K562 (cell line): ENCODE results near the gene SOBP.

Experiments
- CTCF ChIP-seq, 3 experiments: IDR thresholded peaks in 2 of 3; conservative IDR thresholded peaks in 1 of 3; 2 replicates each; pipeline ENCODE4 v1.5.1; 2011 to 2012; ENCODE audit warnings: low read length in 3 of 3, mild to moderate bottlenecking in 3 of 3, control low read depth in 2 of 3, improper control_type of control experiment in 1 of 3, inconsistent platforms in 1 of 3, low read depth in 1 of 3, mixed read lengths in 1 of 3, moderate library complexity in 1 of 3; ENCODE audit not compliant: insufficient read depth in 2 of 3
- GABPB2 ChIP-seq: fragments of 250-450 bp; sonication (Bioruptor Pico); conservative IDR thresholded peaks from 2 replicates; pipeline ENCODE4 v1.5.1; 2021; ENCODE audit warnings: mild to moderate bottlenecking
- HMGXB4 ChIP-seq: sonication (generic); formaldehyde crosslinking; IDR thresholded peaks from 2 replicates; pipeline ENCODE4 v1.8.1; 2023; ENCODE audit warnings: mild to moderate bottlenecking, missing genetic modification reagents
- KAT2B ChIP-seq: IDR thresholded peaks from one replicate; pipeline ENCODE4 v1.6.1; 2012; ENCODE audit warnings: low read depth, mild to moderate bottlenecking, control low read depth, inconsistent platforms, low read length, moderate library complexity
- NR2C2 ChIP-seq, 2 experiments: fragments of 200-800 bp in 1 of 2; sonication (Bioruptor generic) in 1 of 2; sonication (generic) in 1 of 2; formaldehyde crosslinking in 1 of 2; IDR thresholded peaks; 2 replicates each; pipeline versions ENCODE4 v1.6.1 to v1.8.0; 2016 to 2022; ENCODE audit warnings: mild to moderate bottlenecking in 1 of 2, missing compliant biosample characterization in 1 of 2, missing genetic modification characterization in 1 of 2, missing genetic modification reagents in 1 of 2
- POLR2A ChIP-seq: fragments of 450-650 bp; conservative IDR thresholded peaks from 2 replicates; pipeline ENCODE4 v1.6.1; 2016
- SP1 ChIP-seq: sonication (generic); formaldehyde crosslinking; IDR thresholded peaks from 2 replicates; pipeline ENCODE4 v1.8.1; 2022; ENCODE audit warnings: mild to moderate bottlenecking, missing genetic modification reagents
- ZEB2 ChIP-seq: fragments of 450-650 bp; IDR thresholded peaks from 2 replicates; pipeline ENCODE4 v1.6.1; 2016
- ZKSCAN1 ChIP-seq: fragments of 150-350 bp; IDR thresholded peaks from 2 replicates; pipeline ENCODE4 v1.6.1; 2016; ENCODE audit warnings: low read depth, low read length
- ZNF232 ChIP-seq: sonication (generic); formaldehyde crosslinking; IDR thresholded peaks from 2 replicates; pipeline ENCODE4 v1.8.0; 2022; ENCODE audit warnings: mild to moderate bottlenecking, missing genetic modification reagents
- ZNF311 ChIP-seq: fragments of 250-450 bp; sonication (Bioruptor Pico); IDR thresholded peaks from 2 replicates; pipeline ENCODE4 v1.4.0; 2020; ENCODE audit warnings: mild to moderate bottlenecking, moderate library complexity

DNA sequence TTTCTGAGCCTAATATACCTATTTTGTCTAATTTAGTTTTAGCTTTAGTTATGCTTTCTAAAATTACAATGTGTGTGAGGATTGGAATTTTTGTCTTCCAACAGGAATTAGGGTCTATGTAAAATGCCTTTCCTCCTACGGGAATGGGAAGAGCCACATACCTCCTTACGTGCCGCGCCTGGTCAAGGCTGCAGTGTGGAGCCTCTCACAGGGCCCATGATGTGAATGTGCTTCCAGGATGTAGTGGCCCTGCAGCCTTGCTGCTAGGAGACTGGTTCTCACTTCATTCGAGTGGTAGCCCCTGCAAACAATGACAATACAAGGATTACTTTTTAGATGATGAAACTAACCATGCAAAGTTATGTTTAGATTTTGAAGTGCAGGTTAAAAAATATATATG is 110.2 kb downstream of the SOBP start:
- TF ChIP-seq SP1 (CRISPR knock-in tag) (no peak), GABPB2 (CRISPR knock-in tag) (no peak), ZNF232 (CRISPR knock-in tag) (no peak), ZEB2 (no peak), CTCF (IDR thresholded peaks at IDR 0.05 in 2 of 3, conservative IDR thresholded peaks at IDR 0.05 in 1 of 3; ENCODE audit: insufficient read depth in 2 of 3, low read depth in 1 of 3, low read length in 3 of 3) (no peak), HMGXB4 (CRISPR knock-in tag) (no peak), POLR2A (no peak), ZNF311 (no peak), NR2C2 (CRISPR knock-in tag; IDR thresholded peaks at IDR 0.05) (no peak), NR2C2 (tag; IDR thresholded peaks at IDR 0.05) (no peak), ZKSCAN1 (no peak), KAT2B (no peak)
